Keratinocyte (primary cell): ENCODE measurements around the gene SLC16A9. TPM values are rescaled to one million over a fixed set of nuclear protein-coding genes. Genes with fewer than 3 reads are reported as not detected.

Source experiments
- DNase-seq: peaks from one replicate; pipeline ENCODE4 v3.0.0-alpha.2; 2011; ENCODE audit warnings: low read depth, missing footprints, low spot score
- FAIRE-seq: peaks from 2 replicates; lab custom pipeline; 2011; peaks lifted over from hg19 to GRCh38; lab: Jason Lieb, UNC
- H2AFZ ChIP-seq: 2 replicates; pipeline ENCODE4 v1.6.0; 2012; ENCODE audit warnings: low read length, control low read depth, inconsistent platforms; ENCODE audit not compliant: control insufficient read depth
- H3K27ac ChIP-seq: 2 replicates; pipeline ENCODE4 v1.5.1; 2011; ENCODE audit warnings: low read length; ENCODE audit not compliant: control insufficient read depth, insufficient read depth
- H3K27me3 ChIP-seq: 3 replicates; pipeline ENCODE4 v1.6.0; 2011; ENCODE audit warnings: low read length; ENCODE audit not compliant: control insufficient read depth, insufficient read depth; ENCODE audit errors: extremely low read depth
- H3K36me3 ChIP-seq, 2 experiments: 2 replicates in 1 of 2; 3 replicates in 1 of 2; pipeline ENCODE4 v1.5.1; 2011; ENCODE audit warnings: low read length in 2 of 2, mild to moderate bottlenecking in 1 of 2; ENCODE audit not compliant: control insufficient read depth in 2 of 2, insufficient read depth in 2 of 2; ENCODE audit errors: extremely low read depth in 1 of 2
- H3K4me1 ChIP-seq: 3 replicates; pipeline ENCODE4 v1.5.1; 2011; ENCODE audit warnings: low read length; ENCODE audit not compliant: control insufficient read depth, insufficient read depth; ENCODE audit errors: extremely low read depth
- H3K4me2 ChIP-seq: 3 replicates; pipeline ENCODE4 v1.6.0; 2011; ENCODE audit warnings: low read depth, low read length; ENCODE audit not compliant: control insufficient read depth, insufficient read depth; ENCODE audit errors: extremely low read depth
- H3K4me3 ChIP-seq, 3 experiments: fragments of 200-600 bp in 1 of 3; sonication (generic) in 1 of 3; 2 replicates in 2 of 3; 3 replicates in 1 of 3; pipeline ENCODE4 v1.5.1; 2011 to 2016; ENCODE audit warnings: low read length in 3 of 3, mild to moderate bottlenecking in 3 of 3, control low read depth in 2 of 3, inconsistent platforms in 1 of 3, low read depth in 1 of 3, mixed read lengths in 1 of 3, mixed run types in 1 of 3, moderate library complexity in 1 of 3; ENCODE audit not compliant: control insufficient read depth in 2 of 3, insufficient read depth in 2 of 3; ENCODE audit errors: extremely low read depth in 1 of 3
- H3K79me2 ChIP-seq: 2 replicates; pipeline ENCODE4 v1.6.0; 2012; ENCODE audit warnings: low read length; ENCODE audit not compliant: control insufficient read depth, insufficient read depth
- H3K9ac ChIP-seq: 3 replicates; pipeline ENCODE4 v1.6.0; 2011; ENCODE audit warnings: low read length; ENCODE audit not compliant: control insufficient read depth, insufficient read depth; ENCODE audit errors: extremely low read depth
- H3K9me1 ChIP-seq: 3 replicates; pipeline ENCODE4 v1.6.0; 2011; ENCODE audit warnings: low read length; ENCODE audit not compliant: control insufficient read depth, insufficient read depth; ENCODE audit errors: extremely low read depth
- H3K9me3 ChIP-seq: 2 replicates; pipeline ENCODE4 v1.5.1; 2012; ENCODE audit warnings: low read depth, low read length; ENCODE audit not compliant: control insufficient read depth
- H4K20me1 ChIP-seq: 3 replicates; pipeline ENCODE4 v1.6.0; 2011; ENCODE audit warnings: low read length; ENCODE audit not compliant: control insufficient read depth, insufficient read depth; ENCODE audit errors: extremely low read depth
- EZH2 ChIP-seq: IDR thresholded peaks from one replicate; pipeline ENCODE4 v1.6.1; 2012; ENCODE audit warnings: inconsistent platforms, mild to moderate bottlenecking, low read length, moderate library complexity
- dilution Hi-C: fragments of 300-500 bp; cut with MboI; formaldehyde crosslinking; loops from one replicate; pipeline ENCODE4 v1.7.0; 2020; ENCODE audit warnings: low sequenced_read_pairs; ENCODE audit not compliant: extremely low pct_ligation_motif_present
- polyA plus RNA-seq, 5 experiments: library from polyadenylated mRNA; depleted of rRNA in 3 of 5; stranded (reverse) in 3 of 5; stranded (forward) in 1 of 5; unstranded in 1 of 5; fragments of >200 nt; gene quantifications; 1 replicate in 1 of 5; 2 replicates in 3 of 5; 3 replicates in 1 of 5; pipeline versions ENCODE4 v1.2.1 to v1.2.3, GENCODE V29; 2011 to 2012; ENCODE audit warnings: missing spikeins in 2 of 5, low read depth in 1 of 5, low replicate concordance in 1 of 5
- TF ChIP-seq, protein P1 (sequence below), 3 experiments: IDR thresholded peaks in 1 of 3; conservative IDR thresholded peaks in 1 of 3; optimal IDR thresholded peaks in 1 of 3; 2 replicates in 2 of 3; 3 replicates in 1 of 3; pipeline versions ENCODE3 to v1.5.1; 2011; ENCODE audit warnings: low read length in 3 of 3, mild to moderate bottlenecking in 3 of 3, moderate library complexity in 2 of 3, control low read depth in 1 of 3, inconsistent platforms in 1 of 3; ENCODE audit not compliant: insufficient read depth in 2 of 3; ENCODE audit errors: extremely low read depth in 1 of 3

Gene SLC16A9
- polyA plus RNA-seq, 1 donor (not counting 4 experiments of a cell fraction or from before 2014, with no cell fraction given), result 4.5 TPM

DNA sequence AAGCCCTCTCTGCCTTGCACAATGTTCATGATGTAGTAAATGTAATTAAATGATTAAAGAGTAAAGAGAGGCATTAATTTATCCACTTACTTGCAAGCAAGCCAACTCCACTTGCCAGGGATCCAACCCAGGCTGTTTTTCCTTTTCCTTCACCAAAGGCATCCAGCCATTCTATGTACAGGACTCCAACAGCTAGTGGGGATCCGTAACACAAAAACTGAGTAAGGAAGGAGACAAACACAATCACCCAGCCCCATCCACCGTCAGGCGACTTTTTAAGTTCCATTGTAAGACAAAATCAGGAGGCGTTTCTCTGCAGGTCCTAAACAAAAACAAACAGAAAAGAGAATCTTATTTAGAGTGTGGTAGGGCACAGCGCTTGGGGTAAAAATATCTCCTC, 25.6 kb downstream of the SLC16A9 start:
- Histone ChIP-seq H3K27me3 (no peaks in the 10 kb centered on the region), H4K20me1 (no peaks in the 10 kb centered on the region), H3K79me2 (no peaks in the 10 kb centered on the region), H3K36me3 (peaks cover 0 to 2% of the 10 kb centered on the region in 2 experiments), H3K9me1 (no peaks in the 10 kb centered on the region), H3K9me3 (no peaks in the 10 kb centered on the region), H3K4me2 (no peak overlapping the region), H3K9ac (no peak overlapping the region), H3K4me3 (no peak overlapping the region), H2AFZ (no peak overlapping the region), H3K4me1 (peaks cover 35% of the 10 kb centered on the region), H3K27ac (no peak overlapping the region)
- TF ChIP-seq, protein P1, sequence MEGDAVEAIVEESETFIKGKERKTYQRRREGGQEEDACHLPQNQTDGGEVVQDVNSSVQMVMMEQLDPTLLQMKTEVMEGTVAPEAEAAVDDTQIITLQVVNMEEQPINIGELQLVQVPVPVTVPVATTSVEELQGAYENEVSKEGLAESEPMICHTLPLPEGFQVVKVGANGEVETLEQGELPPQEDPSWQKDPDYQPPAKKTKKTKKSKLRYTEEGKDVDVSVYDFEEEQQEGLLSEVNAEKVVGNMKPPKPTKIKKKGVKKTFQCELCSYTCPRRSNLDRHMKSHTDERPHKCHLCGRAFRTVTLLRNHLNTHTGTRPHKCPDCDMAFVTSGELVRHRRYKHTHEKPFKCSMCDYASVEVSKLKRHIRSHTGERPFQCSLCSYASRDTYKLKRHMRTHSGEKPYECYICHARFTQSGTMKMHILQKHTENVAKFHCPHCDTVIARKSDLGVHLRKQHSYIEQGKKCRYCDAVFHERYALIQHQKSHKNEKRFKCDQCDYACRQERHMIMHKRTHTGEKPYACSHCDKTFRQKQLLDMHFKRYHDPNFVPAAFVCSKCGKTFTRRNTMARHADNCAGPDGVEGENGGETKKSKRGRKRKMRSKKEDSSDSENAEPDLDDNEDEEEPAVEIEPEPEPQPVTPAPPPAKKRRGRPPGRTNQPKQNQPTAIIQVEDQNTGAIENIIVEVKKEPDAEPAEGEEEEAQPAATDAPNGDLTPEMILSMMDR (optimal IDR thresholded peaks at IDR 0.05 in 1 of 3, IDR thresholded peaks at IDR 0.05 in 1 of 3, conservative IDR thresholded peaks at IDR 0.05 in 1 of 3; ENCODE audit: extremely low read depth in 1 of 3, insufficient read depth in 2 of 3, low read length in 3 of 3), result no peak
- TF ChIP-seq EZH2, result no peak
- DNase-seq (no peak), FAIRE-seq (no peak)
- dilution Hi-C loops, result no loop called here

- FAIRE-seq (peak; percentile 88), DNase-seq (no peak)
- H3K27me3 ChIP-seq, result no peaks in the 10 kb centered on the region
- H3K4me2 ChIP-seq, result no peak overlapping the region
- no peaks in the 10 kb centered on the region for H3K9me3 ChIP-seq
- no peak overlapping the region for H2AFZ ChIP-seq
- no peaks in the 10 kb centered on the region for H4K20me1 ChIP-seq
- H3K4me3 ChIP-seq, result no peak overlapping the region
- H3K9me1 ChIP-seq, result no peaks in the 10 kb centered on the region
- H3K27ac ChIP-seq, result no peak overlapping the region
- TF ChIP-seq, protein P1 (optimal IDR thresholded peaks at IDR 0.05 in 1 of 3, IDR thresholded peaks at IDR 0.05 in 1 of 3, conservative IDR thresholded peaks at IDR 0.05 in 1 of 3; ENCODE audit: extremely low read depth in 1 of 3, insufficient read depth in 2 of 3, low read length in 3 of 3), result no peak
- TF ChIP-seq EZH2, result no peak
- dilution Hi-C loops, result no loop called here
- H3K9ac ChIP-seq, result no peak overlapping the region
- peaks cover 0 to 2% of the 10 kb centered on the region in 2 experiments for H3K36me3 ChIP-seq
- H3K4me1 ChIP-seq, result peaks cover 36% of the 10 kb centered on the region
- no peaks in the 10 kb centered on the region for H3K79me2 ChIP-seq
Observed at GRCh38 chr10:59682986-59683937, 26.4 kb downstream of the SLC16A9 start.
